WTC11 (cell line): ENCODE measurements around the gene CDC25B.

ENCODE experiments used
- CREB1 ChIP-seq: sonication (generic); formaldehyde crosslinking; IDR thresholded peaks from 2 replicates; pipeline ENCODE4 v1.8.0; 2023; ENCODE audit warnings: mild to moderate bottlenecking, missing genetic modification reagents
- MXD4 ChIP-seq: fragments of 250-450 bp; sonication (Bioruptor Pico); IDR thresholded peaks from 2 replicates; pipeline ENCODE4 v1.8.0; 2021; ENCODE audit warnings: mild to moderate bottlenecking, moderate library complexity, borderline replicate concordance
- OVOL2 ChIP-seq: fragments of 250-450 bp; sonication (Bioruptor Pico); IDR thresholded peaks from 2 replicates; pipeline ENCODE4 v1.9.0; 2021; ENCODE audit warnings: mild to moderate bottlenecking, borderline replicate concordance
- SP1 ChIP-seq: sonication (generic); formaldehyde crosslinking; conservative IDR thresholded peaks from 2 replicates; pipeline ENCODE4 v1.8.1; 2022; ENCODE audit warnings: missing genetic modification reagents
- TP53 ChIP-seq: sonication (generic); formaldehyde crosslinking; IDR thresholded peaks from 2 replicates; pipeline ENCODE4 v1.8.1; 2023; ENCODE audit warnings: mild to moderate bottlenecking, missing genetic modification reagents
- ZNF423 ChIP-seq: fragments of 250-450 bp; sonication (Bioruptor Pico); IDR thresholded peaks from 2 replicates; pipeline ENCODE4 v2.1.2; 2022; ENCODE audit warnings: mild to moderate bottlenecking, moderate library complexity
- TF ChIP-seq, protein P1 (sequence below): fragments of 200-600 bp; IDR thresholded peaks from 2 replicates; pipeline ENCODE4 v1.8.0; 2022; ENCODE audit warnings: antibody characterized with exemption
- TF ChIP-seq, protein P2 (sequence below): sonication (generic); formaldehyde crosslinking; IDR thresholded peaks from 2 replicates; pipeline ENCODE4 v1.8.0; 2022; ENCODE audit warnings: mild to moderate bottlenecking, missing genetic modification reagents
- TF ChIP-seq, protein P3 (sequence below): sonication (generic); formaldehyde crosslinking; IDR thresholded peaks from 2 replicates; pipeline ENCODE4 v1.8.0; 2023; ENCODE audit warnings: missing genetic modification reagents

- TF ChIP-seq, protein P1, sequence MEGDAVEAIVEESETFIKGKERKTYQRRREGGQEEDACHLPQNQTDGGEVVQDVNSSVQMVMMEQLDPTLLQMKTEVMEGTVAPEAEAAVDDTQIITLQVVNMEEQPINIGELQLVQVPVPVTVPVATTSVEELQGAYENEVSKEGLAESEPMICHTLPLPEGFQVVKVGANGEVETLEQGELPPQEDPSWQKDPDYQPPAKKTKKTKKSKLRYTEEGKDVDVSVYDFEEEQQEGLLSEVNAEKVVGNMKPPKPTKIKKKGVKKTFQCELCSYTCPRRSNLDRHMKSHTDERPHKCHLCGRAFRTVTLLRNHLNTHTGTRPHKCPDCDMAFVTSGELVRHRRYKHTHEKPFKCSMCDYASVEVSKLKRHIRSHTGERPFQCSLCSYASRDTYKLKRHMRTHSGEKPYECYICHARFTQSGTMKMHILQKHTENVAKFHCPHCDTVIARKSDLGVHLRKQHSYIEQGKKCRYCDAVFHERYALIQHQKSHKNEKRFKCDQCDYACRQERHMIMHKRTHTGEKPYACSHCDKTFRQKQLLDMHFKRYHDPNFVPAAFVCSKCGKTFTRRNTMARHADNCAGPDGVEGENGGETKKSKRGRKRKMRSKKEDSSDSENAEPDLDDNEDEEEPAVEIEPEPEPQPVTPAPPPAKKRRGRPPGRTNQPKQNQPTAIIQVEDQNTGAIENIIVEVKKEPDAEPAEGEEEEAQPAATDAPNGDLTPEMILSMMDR = no peak
- no peak for TF ChIP-seq OVOL2 (CRISPR knock-in tag)
- TF ChIP-seq SP1 = no peak
- no peak for TF ChIP-seq CREB1 (CRISPR knock-in tag)
- TF ChIP-seq ZNF423 (CRISPR knock-in tag) = no peak
- TF ChIP-seq, protein P2, sequence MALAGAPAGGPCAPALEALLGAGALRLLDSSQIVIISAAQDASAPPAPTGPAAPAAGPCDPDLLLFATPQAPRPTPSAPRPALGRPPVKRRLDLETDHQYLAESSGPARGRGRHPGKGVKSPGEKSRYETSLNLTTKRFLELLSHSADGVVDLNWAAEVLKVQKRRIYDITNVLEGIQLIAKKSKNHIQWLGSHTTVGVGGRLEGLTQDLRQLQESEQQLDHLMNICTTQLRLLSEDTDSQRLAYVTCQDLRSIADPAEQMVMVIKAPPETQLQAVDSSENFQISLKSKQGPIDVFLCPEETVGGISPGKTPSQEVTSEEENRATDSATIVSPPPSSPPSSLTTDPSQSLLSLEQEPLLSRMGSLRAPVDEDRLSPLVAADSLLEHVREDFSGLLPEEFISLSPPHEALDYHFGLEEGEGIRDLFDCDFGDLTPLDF (CRISPR knock-in tag) = no peak
- TF ChIP-seq, protein P3, sequence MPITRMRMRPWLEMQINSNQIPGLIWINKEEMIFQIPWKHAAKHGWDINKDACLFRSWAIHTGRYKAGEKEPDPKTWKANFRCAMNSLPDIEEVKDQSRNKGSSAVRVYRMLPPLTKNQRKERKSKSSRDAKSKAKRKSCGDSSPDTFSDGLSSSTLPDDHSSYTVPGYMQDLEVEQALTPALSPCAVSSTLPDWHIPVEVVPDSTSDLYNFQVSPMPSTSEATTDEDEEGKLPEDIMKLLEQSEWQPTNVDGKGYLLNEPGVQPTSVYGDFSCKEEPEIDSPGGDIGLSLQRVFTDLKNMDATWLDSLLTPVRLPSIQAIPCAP (CRISPR knock-in tag) = no peak
- TF ChIP-seq TP53 = no peak
- no peak for TF ChIP-seq MXD4
Measured at GRCh38 chr20:3825526-3825925, 29.4 kb downstream of the CDC25B start.
